ENCODE measurements around the gene VSTM2L. TPM values are rescaled to one million over a fixed set of nuclear protein-coding genes. Genes with fewer than 3 reads are reported as not detected.

VSTM2L gene
- total RNA-seq, 1 donor from 2014 or later = not detected

GRCh38 chr20:37936451-37936850 is 33.5 kb downstream of the VSTM2L start:
- Mint-ChIP-seq H3K27ac (no peak overlapping the region), H3K4me3 (no peak overlapping the region), H3K27me3 (peaks cover 7% of the 10 kb centered on the region), H3K9me3 (no peaks in the 10 kb centered on the region), H3K4me1 (no peaks in the 10 kb centered on the region), H3K36me3 (ENCODE audit: low read depth) (no peaks in the 10 kb centered on the region)
- ATAC-seq (ENCODE audit: low read depth) (no peak), DNase-seq (no peak)
- TF ChIP-seq, protein P1, sequence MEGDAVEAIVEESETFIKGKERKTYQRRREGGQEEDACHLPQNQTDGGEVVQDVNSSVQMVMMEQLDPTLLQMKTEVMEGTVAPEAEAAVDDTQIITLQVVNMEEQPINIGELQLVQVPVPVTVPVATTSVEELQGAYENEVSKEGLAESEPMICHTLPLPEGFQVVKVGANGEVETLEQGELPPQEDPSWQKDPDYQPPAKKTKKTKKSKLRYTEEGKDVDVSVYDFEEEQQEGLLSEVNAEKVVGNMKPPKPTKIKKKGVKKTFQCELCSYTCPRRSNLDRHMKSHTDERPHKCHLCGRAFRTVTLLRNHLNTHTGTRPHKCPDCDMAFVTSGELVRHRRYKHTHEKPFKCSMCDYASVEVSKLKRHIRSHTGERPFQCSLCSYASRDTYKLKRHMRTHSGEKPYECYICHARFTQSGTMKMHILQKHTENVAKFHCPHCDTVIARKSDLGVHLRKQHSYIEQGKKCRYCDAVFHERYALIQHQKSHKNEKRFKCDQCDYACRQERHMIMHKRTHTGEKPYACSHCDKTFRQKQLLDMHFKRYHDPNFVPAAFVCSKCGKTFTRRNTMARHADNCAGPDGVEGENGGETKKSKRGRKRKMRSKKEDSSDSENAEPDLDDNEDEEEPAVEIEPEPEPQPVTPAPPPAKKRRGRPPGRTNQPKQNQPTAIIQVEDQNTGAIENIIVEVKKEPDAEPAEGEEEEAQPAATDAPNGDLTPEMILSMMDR (IDR thresholded peaks at IDR 0.05) = no peak
- ChIA-PET CTCF (no interaction called here), POLR2A (no interaction called here)
- intact Hi-C loops (cut with micrococcal nuclease) = no loop called here

DNA sequence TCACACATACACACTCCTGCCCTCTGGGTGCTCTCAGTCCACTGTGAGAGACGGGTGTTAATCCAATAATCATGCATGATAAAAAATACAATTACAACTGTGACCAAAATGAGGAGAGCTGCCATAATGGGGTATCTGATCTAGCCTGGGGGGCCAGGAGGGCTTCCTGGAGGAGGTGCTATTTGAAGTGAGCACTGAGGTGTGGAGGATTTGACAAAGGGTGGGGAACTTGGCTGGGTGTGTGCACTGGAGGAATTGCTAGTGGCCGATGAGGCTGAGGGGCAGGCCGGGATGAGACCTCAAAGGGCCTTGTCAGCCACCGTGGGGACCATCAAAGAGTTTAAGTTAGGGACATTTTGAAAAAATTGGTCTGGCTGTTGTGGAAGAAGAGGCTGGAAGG is 34.8 kb downstream of the VSTM2L start:
- Mint-ChIP-seq H3K4me1 (no peaks in the 10 kb centered on the region), H3K27ac (no peak overlapping the region), H3K36me3 (ENCODE audit: low read depth) (no peaks in the 10 kb centered on the region), H3K27me3 (peaks cover 3% of the 10 kb centered on the region), H3K4me3 (no peak overlapping the region), H3K9me3 (peaks cover 2% of the 10 kb centered on the region)
- POLR2A ChIA-PET = no interaction called here
- CTCF ChIA-PET = no interaction called here
- DNase-seq (no peak), ATAC-seq (ENCODE audit: low read depth) (no peak)
- intact Hi-C loops (cut with micrococcal nuclease) = no loop called here
- TF ChIP-seq, protein P1 (IDR thresholded peaks at IDR 0.05) = no peak

GRCh38 chr20:37938181-37938750 is 35.3 kb downstream of the VSTM2L start:
- DNase-seq = no peak
- ChIA-PET CTCF (no interaction called here), POLR2A (no interaction called here)
- intact Hi-C loops (cut with micrococcal nuclease) = no loop called here
- TF ChIP-seq, protein P1 (IDR thresholded peaks at IDR 0.05) = no peak
- Mint-ChIP-seq H3K4me3 (no peak overlapping the region), H3K9me3 (peaks cover 2% of the 10 kb centered on the region), H3K27me3 (peaks cover 2% of the 10 kb centered on the region), H3K4me1 (no peaks in the 10 kb centered on the region), H3K36me3 (ENCODE audit: low read depth) (no peaks in the 10 kb centered on the region), H3K27ac (no peak overlapping the region)
- ATAC-seq (ENCODE audit: low read depth) = no peak

- intact Hi-C loops (cut with micrococcal nuclease) = no loop called here
These were observed 36.0 kb downstream of the VSTM2L start for GRCh38 chr20:37938954-37939353.

GRCh38 chr20:37939701-37940560 is 37.0 kb downstream of the VSTM2L start:
- CTCF ChIA-PET = no interaction called here
- H3K4me1 Mint-ChIP-seq = no peaks in the 10 kb centered on the region
- TF ChIP-seq, protein P1 (IDR thresholded peaks at IDR 0.05) = no peak
- DNase-seq (no peak), ATAC-seq (ENCODE audit: low read depth) (no peak)
- H3K9me3 Mint-ChIP-seq = peaks cover 2% of the 10 kb centered on the region
- H3K27ac Mint-ChIP-seq = no peak overlapping the region
- intact Hi-C loops (cut with micrococcal nuclease) = no loop called here
- no peaks in the 10 kb centered on the region for H3K27me3 Mint-ChIP-seq
- no peaks in the 10 kb centered on the region for H3K36me3 Mint-ChIP-seq (ENCODE audit: low read depth)
- no peak overlapping the region for H3K4me3 Mint-ChIP-seq
- POLR2A ChIA-PET = no interaction called here

More at GRCh38 chr20:37938954-37939353, 36.0 kb downstream of the VSTM2L start:
- Mint-ChIP-seq H3K4me1 (no peaks in the 10 kb centered on the region), H3K27ac (no peak overlapping the region), H3K27me3 (peaks cover 2% of the 10 kb centered on the region), H3K36me3 (ENCODE audit: low read depth) (no peaks in the 10 kb centered on the region), H3K4me3 (no peak overlapping the region), H3K9me3 (peaks cover 2% of the 10 kb centered on the region)
- ChIA-PET POLR2A (no interaction called here), CTCF (no interaction called here)
- DNase-seq = no peak
- ATAC-seq (ENCODE audit: low read depth) = no peak
- TF ChIP-seq, protein P1 (IDR thresholded peaks at IDR 0.05) = no peak

Data from activated B cell treated with CpG ODN at 0.5 μM for 24 hours (primary cell).